SK-N-SH treated with all-trans-retinoic acid at 6 μM for 48 hours (cell line): ENCODE measurements around the gene KCNMB2.

Experiments used
- ARNTL ChIP-seq: fragments of 450-650 bp; formaldehyde crosslinking; IDR thresholded peaks from 2 replicates; pipeline ENCODE4 v1.5.0; 2020; ENCODE audit warnings: low read depth, mild to moderate bottlenecking, moderate library complexity, borderline replicate concordance
- CSRNP3 ChIP-seq: fragments of 250-450 bp; sonication (Bioruptor Pico); IDR thresholded peaks from 2 replicates; pipeline ENCODE4 v1.5.1; 2021; ENCODE audit warnings: mild to moderate bottlenecking, moderate library complexity
- ISL1 ChIP-seq: fragments of 250-450 bp; sonication (Bioruptor Pico); IDR thresholded peaks from 2 replicates; pipeline ENCODE4 v2.1.2; 2022; ENCODE audit warnings: mild to moderate bottlenecking, moderate library complexity
- PATZ1 ChIP-seq: fragments of 250-450 bp; sonication (Bioruptor Pico); IDR thresholded peaks from 2 replicates; pipeline ENCODE4 v1.8.0; 2020; ENCODE audit warnings: mild to moderate bottlenecking, moderate library complexity, borderline replicate concordance
- RARB ChIP-seq: fragments of 250-450 bp; sonication (Bioruptor Pico); IDR thresholded peaks from 2 replicates; pipeline ENCODE4 v1.8.0; 2021; ENCODE audit warnings: mild to moderate bottlenecking, moderate library complexity
- TOX ChIP-seq: fragments of 250-450 bp; sonication (Bioruptor Pico); IDR thresholded peaks from 2 replicates; pipeline ENCODE4 v1.8.0; 2021; ENCODE audit warnings: mild to moderate bottlenecking, moderate library complexity, borderline replicate concordance
- TSHZ2 ChIP-seq: fragments of 250-450 bp; sonication (Bioruptor Pico); IDR thresholded peaks from 2 replicates; pipeline ENCODE4 v1.5.0; 2020; ENCODE audit warnings: mild to moderate bottlenecking, moderate library complexity
- ZFP3 ChIP-seq: fragments of 250-450 bp; sonication (Bioruptor Pico); IDR thresholded peaks from 2 replicates; pipeline ENCODE4 v1.5.0; 2020; ENCODE audit warnings: mild to moderate bottlenecking, moderate library complexity
- ZFP30 ChIP-seq: fragments of 450-650 bp; formaldehyde crosslinking; IDR thresholded peaks from 2 replicates; pipeline ENCODE4 v1.5.0; 2022; ENCODE audit warnings: mild to moderate bottlenecking, moderate library complexity
- ZNF565 ChIP-seq: fragments of 450-650 bp; formaldehyde crosslinking; conservative IDR thresholded peaks from 2 replicates; pipeline ENCODE4 v1.5.0; 2020; ENCODE audit warnings: low read depth, mild to moderate bottlenecking, moderate library complexity
- ZNF70 ChIP-seq: fragments of 450-650 bp; formaldehyde crosslinking; IDR thresholded peaks from 2 replicates; pipeline ENCODE4 v1.5.0; 2020; ENCODE audit warnings: mild to moderate bottlenecking, moderate library complexity
- TF ChIP-seq, protein P1 (sequence below): fragments of 250-450 bp; sonication (Bioruptor Pico); IDR thresholded peaks from 2 replicates; pipeline ENCODE4 v1.5.1; 2020; ENCODE audit warnings: low read depth, mild to moderate bottlenecking, moderate library complexity

DNA sequence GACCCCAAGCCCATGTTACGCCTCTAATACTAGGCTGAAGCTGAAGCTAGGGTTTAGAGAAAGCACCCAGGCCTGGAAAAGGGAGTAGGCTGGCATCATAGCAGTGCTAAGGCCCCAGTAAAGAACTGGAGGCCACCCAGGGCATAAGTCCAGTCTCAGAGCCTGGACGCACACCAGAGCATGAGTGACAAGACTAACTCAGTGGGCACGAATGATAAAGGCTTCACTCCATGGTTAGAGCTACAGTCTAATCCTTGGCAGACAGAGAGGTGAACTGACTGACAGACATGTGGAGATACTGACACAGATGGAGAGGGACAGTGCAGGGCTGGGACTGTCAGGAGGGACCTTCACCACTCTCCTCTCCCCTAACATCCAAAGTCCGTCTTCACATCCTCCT lies 139.8 kb downstream of the KCNMB2 start:
- TF ChIP-seq, protein P1, sequence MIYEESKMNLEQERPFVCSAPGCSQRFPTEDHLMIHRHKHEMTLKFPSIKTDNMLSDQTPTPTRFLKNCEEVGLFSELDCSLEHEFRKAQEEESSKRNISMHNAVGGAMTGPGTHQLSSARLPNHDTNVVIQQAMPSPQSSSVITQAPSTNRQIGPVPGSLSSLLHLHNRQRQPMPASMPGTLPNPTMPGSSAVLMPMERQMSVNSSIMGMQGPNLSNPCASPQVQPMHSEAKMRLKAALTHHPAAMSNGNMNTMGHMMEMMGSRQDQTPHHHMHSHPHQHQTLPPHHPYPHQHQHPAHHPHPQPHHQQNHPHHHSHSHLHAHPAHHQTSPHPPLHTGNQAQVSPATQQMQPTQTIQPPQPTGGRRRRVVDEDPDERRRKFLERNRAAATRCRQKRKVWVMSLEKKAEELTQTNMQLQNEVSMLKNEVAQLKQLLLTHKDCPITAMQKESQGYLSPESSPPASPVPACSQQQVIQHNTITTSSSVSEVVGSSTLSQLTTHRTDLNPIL (CRISPR knock-in tag) = no peak
- TF ChIP-seq RARB (CRISPR knock-in tag) = no peak
- TF ChIP-seq TSHZ2 (CRISPR knock-in tag) = no peak
- TF ChIP-seq ZFP30 (CRISPR knock-in tag) = no peak
- TF ChIP-seq ZNF70 (CRISPR knock-in tag) = no peak
- no peak for TF ChIP-seq ARNTL
- no peak for TF ChIP-seq ZFP3 (CRISPR knock-in tag)
- no peak for TF ChIP-seq ZNF565
- TF ChIP-seq ISL1 = no peak
- TF ChIP-seq TOX (CRISPR knock-in tag) = no peak
- TF ChIP-seq PATZ1 (CRISPR knock-in tag) = no peak
- TF ChIP-seq CSRNP3 (CRISPR knock-in tag) = no peak
